Activated CD4-positive, alpha-beta T cell treated with anti-CD3 and anti-CD28 coated beads, Interleukin-2, amount 50 U/mL, for 48 hours (primary cell): ENCODE results near the gene TRIM64C.
"Not testable (repeated sequence)": the region's sequence is repeated elsewhere in the genome, so short reads cannot be mapped to it uniquely, and the experiment has no call there.

Experiments
- DNase-seq, 2 experiments: peaks; one replicate each; pipeline ENCODE4 v3.0.0-alpha.2; 2020

TRIM64C gene

GRCh38 chr11:49059012-49059411 is at the start of gene TRIM64C:
TSS of gene TRIM64C (minus strand) at chr11:49059112. CDS start at chr11:49059112, 0 bp downstream.
- DNase-seq, result not testable (repeated sequence)

- DNase-seq, result not testable (repeated sequence)
These were observed 43.4 kb upstream of the TRIM64C start for GRCh38 chr11:49102356-49102755.

DNA sequence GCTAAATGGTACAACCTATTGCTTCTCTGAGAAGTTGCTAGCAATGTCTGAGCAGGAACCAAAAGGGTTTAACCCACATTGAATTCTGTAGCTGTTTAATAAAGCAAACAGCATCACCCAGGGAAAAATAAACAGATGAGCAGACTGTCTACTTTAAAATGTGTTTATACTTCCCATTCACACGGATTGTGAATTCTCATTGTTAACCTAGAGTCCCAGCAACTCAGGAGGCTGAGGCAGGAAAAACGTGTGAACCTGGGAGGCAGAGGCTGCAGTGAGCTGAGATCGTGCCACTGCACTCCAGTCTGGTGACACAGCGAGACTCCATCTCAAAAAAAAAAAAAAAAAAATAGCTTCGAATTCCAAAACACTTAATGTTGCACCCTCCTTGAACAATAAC is 11.0 kb upstream of the TRIM64C start:
- DNase-seq, result not testable (repeated sequence)

DNA sequence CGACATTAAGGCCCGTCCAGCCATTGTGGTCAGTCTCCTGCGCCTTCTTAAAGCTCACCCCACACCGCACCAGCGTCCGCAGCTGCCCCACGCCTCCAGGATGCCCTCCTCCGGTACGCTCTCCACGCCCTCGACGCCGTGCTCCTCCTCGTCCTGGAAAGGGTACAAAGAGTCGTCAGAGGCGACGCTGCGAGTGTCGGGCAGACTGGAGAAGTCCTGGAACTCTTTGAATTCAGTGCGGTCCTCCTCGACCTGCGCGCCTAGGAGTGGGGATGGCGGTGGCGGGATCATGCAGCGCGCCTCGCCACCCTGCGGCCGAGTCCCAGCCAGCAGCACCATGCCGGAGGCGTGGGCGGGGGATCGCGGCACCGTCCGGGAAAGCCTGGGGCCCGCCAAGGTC is 9.1 kb downstream of the TRIM64C start:
- DNase-seq, result not testable (repeated sequence)

GRCh38 chr11:49048229-49048628 is 10.7 kb downstream of the TRIM64C start:
- DNase-seq, result not testable (repeated sequence)

DNA sequence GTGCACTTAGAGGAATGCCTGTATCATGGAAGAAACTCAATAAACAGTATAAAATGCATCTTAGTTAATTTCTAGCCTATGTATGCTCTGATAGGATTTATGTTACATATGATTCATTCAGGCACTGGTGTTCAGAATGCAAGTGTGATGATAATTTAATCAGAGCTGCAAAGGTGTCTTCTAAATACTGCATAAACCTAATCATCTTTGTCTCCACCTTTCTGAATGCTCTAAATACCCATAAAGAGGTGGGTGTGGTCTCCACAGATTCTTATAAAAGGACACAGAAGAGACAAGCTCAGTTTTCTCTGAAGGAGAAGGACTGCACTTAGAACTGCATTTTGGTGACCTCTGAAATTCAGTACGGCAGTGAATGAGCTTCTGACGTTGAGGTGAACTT is 30.4 kb downstream of the TRIM64C start, which contains the start of gene TRIM49B:
Gene TRIM49B, plus strand, starts transcription at position 301 of the 400 bp plus-strand sequence. CDS start 2,777 bp downstream, outside the sequence.
- DNase-seq, result not testable (repeated sequence)
